ENCODE data around the gene KRT5.

KRT5 gene

GRCh38 chr12:52535574-52535973, 15.4 kb upstream of the KRT5 start:
- DNase-seq = no peak

- no peak for DNase-seq
Measured at GRCh38 chr12:52534482-52534881, 14.3 kb upstream of the KRT5 start.

GRCh38 chr12:52533686-52534470, 13.7 kb upstream of the KRT5 start:
- no peak for DNase-seq

GRCh38 chr12:52532636-52533035, 12.4 kb upstream of the KRT5 start:
- no peak for DNase-seq

- no peak for DNase-seq
Measured at GRCh38 chr12:52531566-52532300, 11.5 kb upstream of the KRT5 start.

- no peak for DNase-seq
Measured at GRCh38 chr12:52530905-52531304, 10.7 kb upstream of the KRT5 start.

DNA sequence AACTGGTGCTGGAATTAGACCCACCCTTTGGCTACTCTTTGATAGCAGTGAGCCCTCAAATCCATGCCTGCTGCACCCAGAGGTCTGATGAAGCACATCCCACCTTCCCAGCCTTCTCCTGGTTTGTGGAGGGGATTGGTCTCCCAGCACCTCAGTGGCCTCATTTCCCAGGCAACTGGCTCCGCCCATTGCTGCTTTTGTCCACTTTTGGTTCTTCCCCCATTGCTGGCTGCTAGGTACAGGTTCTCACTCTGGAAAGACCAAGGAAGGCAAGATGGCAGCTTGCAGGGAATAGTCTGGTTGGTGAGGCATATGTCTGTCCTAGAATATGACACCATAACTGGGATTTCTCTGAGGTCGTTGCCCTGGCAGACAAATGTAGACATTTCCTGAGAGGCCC, 10.2 kb upstream of the KRT5 start:
- DNase-seq = no peak

- no peak for DNase-seq
Measured at GRCh38 chr12:52529846-52530245, 9.7 kb upstream of the KRT5 start.

DNA sequence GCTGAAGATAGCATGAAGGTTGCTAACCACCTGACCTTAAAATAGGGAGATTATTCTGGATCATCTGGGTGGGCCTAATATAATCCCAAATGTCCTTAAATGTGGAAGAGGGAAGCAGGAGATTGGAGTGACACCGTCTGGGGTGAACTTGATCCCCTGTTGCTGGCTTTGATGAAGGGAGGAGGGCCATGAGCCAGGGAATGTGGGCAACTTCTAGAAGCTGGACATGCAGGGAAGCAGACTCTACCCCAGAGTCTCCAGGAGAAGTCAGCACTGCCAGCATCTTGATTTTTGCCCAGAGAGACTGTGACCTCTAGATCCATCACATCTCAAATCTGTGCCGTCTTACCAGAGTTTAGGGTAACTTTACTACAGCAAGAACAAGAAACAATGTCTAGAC, 9.2 kb upstream of the KRT5 start:
- no peak for DNase-seq

DNA sequence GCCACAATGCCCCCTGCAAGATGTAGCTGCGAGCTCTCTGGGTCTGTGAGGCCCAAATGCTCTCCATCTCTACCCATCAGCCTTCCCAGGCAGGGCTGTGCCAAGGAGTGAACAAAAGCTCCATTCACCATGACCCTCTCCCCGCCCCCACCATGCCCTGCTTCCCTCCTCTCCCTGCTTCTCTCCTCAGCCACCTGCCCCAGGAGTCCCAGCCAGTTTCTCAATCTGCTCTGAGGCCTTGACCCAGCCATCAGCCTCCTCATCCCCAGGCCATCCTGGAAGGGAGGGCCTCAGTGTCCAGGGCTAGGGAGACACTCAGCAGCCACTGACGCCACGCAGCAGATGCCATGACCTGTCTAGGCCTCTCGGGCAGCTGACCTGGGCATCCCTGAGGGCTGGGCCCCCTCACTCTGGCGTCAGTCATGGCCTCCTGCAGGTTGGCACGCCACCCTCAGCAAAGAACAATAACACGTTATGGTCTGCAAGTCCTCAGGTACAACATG, 8.5 kb upstream of the KRT5 start:
- no peak for DNase-seq

GRCh38 chr12:52527121-52527800, 7.1 kb upstream of the KRT5 start:
- DNase-seq = no peak

GRCh38 chr12:52526511-52526951, 6.3 kb upstream of the KRT5 start:
- DNase-seq = no peak

DNA sequence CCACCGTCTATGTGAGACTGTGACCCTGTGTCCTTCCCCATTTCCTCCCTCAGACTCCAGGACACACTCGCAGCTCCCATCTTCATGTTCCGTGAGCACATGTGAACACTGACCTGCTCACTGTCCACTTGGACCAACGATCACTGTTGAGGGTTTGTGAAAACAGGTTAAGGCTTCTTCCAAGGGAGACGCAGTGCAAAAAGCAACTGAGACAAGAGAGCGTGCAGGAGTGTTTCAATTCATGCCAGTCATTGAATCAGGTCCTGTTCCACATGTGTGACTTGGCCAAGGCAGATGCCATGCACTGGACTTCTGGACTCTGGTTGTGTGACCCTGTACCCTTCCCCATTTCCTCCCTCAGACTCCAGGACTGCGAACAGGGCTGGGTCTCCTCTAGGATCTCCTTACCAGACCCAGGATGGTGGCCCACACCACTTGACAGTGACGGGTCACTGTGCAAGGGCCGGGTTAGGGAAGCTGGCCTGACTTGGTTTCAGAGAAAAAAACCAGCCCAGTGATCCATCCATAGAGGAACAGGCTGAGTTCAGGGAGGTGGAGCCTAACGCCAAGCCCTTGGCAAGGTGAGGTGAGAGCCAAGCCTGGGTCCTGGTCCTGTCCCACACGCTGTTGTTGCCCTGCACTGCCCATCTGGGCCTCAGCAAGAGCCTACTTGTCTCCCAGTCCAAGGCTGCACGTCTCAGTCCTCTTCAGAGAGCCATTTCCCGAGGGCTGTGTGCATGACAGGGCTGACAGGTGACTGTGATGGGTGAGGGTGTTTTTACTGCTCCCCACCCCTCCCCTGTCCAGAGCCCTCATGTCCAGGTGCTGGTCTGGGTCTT, 5.7 kb upstream of the KRT5 start:
- no peak for DNase-seq

- DNase-seq = no peak
Measured at GRCh38 chr12:52524898-52525591, 4.9 kb upstream of the KRT5 start.

- no peak for DNase-seq
Measured at GRCh38 chr12:52524241-52524897, 4.2 kb upstream of the KRT5 start.

DNA sequence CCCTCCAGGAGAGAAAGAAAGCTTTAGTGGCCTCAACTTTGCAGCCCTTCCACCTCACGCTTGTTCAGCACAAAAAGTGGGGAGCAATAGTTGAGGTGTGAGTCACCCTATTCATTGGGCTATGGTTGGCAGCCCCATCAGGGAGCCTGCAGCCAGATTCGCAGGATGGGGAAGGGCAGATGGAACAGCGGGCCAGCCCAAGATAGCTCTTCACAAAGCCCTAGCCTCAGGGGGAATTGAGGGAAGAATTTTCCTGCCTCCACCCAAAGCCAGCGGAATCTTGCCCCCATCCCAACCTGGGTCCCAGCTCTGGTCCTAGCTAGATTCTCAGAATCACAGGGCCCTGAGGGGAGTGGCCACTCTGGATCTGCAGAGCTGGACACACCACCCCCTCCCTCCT, 3.6 kb upstream of the KRT5 start:
- no peak for DNase-seq

- no peak for DNase-seq
Measured at GRCh38 chr12:52522346-52523011, 2.3 kb upstream of the KRT5 start.

- no peak for DNase-seq
Measured at GRCh38 chr12:52521568-52522266, 1.5 kb upstream of the KRT5 start.

DNA sequence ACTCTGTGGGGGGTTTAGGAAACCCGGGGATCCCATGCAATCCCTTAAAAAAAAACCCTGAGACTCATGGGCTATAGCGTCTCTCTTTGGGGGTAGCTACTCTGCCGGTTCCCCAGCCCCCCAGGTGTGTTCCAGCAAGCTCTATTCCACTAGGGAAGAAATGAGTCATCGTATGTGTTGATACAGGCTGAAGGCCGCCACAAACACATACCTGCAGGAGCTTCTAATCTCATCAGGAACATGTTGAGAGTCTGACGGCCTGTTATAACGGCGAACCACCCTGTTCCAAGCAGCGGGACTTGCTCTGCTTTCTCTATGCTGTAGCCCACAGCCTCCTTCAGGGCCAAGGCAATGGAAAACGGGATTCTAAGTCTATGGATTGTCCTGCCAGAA, 977 bp upstream of the KRT5 start:
- no peak for DNase-seq

GRCh38 chr12:52519387-52519703, 849 bp downstream of the KRT5 start:
- no peak for DNase-seq

Measured in NCI-H510A (cell line).